ENCODE measurements around the gene GLRX. TPM values are rescaled to one million over a fixed set of nuclear protein-coding genes. Genes with fewer than 3 reads are reported as not detected.

GLRX gene
- polyA plus RNA-seq, 3 donors: 386 to 603 (median 555) TPM

- Histone ChIP-seq H3K4me1 (ENCODE audit: control insufficient read depth in 1 of 2, insufficient read depth in 2 of 2, low read length in 2 of 2) (peaks cover 7 to 8% of the 10 kb centered on the region in 2 donors), H3K4me2 (replicated peaks; ENCODE audit: extremely low read depth, low read length, poor library complexity, severe bottlenecking) (no peak overlapping the region), H3K27ac (ENCODE audit: low read depth in 1 of 2, low read length in 2 of 2) (peak overlapping the region in 1 of 2 donors; percentile 3), H3K79me2 (ENCODE audit: insufficient read depth, low read length) (no peaks in the 10 kb centered on the region), H4K20me1 (ENCODE audit: insufficient read depth, low read length) (no peaks in the 10 kb centered on the region), H3K9me3 (replicated peaks in 1 of 2; ENCODE audit: control insufficient read depth in 1 of 2, insufficient read depth in 1 of 2, low read length in 2 of 2) (peaks cover 0 to 5% of the 10 kb centered on the region in 2 donors), H3K4me3 (replicated peaks in 1 of 3; ENCODE audit: low read depth in 2 of 3, low read length in 3 of 3) (no peak overlapping the region), H3K27me3 (ENCODE audit: control insufficient read depth in 2 of 2, insufficient read depth in 2 of 2, low read length in 2 of 2) (no peaks in the 10 kb centered on the region), H3K36me3 (replicated peaks in 1 of 2; ENCODE audit: control insufficient read depth in 1 of 2, insufficient read depth in 2 of 2, low read length in 2 of 2) (peaks cover 4 to 21% of the 10 kb centered on the region in 2 donors), H3K9ac (ENCODE audit: insufficient read depth, low read length, poor library complexity, severe bottlenecking) (no peak overlapping the region), H2AFZ (ENCODE audit: insufficient read depth, low read depth, low read length, poor library complexity, severe bottlenecking) (no peak overlapping the region)
- H3K27ac Mint-ChIP-seq: peak overlapping the region in 1 of 7 donors; percentile 25
- H3K27me3 Mint-ChIP-seq (ENCODE audit: low read depth in 3 of 3): no peaks in the 10 kb centered on the region
- DNase-seq: no peak
- H3K36me3 Mint-ChIP-seq: peaks cover 34 to 71% of the 10 kb centered on the region in 2 donors
- intact Hi-C loops (cut with micrococcal nuclease): no loop called here
- peaks cover 2 to 10% (median 7%) of the 10 kb centered on the region in 7 donors for H3K9me3 Mint-ChIP-seq
- no peak overlapping the region for H3K4me3 Mint-ChIP-seq
- no CpG with 5 or more reads among the region's 2 CpGs for WGBS (ENCODE audit: insufficient coverage)
- H3K4me1 Mint-ChIP-seq: peaks cover 19% of the 10 kb centered on the region
- TF ChIP-seq CTCF (IDR thresholded peaks at IDR 0.05): no peak
Observed at GRCh38 chr5:95801532-95801931, 21.0 kb downstream of the GLRX start.

GRCh38 chr5:95800553-95800952 lies 22.0 kb downstream of the GLRX start:
- no peaks in the 10 kb centered on the region for H3K79me2 ChIP-seq (ENCODE audit: insufficient read depth, low read length)
- peaks cover 29 to 61% of the 10 kb centered on the region in 2 donors for H3K36me3 Mint-ChIP-seq
- H3K4me1 Mint-ChIP-seq: peaks cover 19% of the 10 kb centered on the region
- peaks cover 1 to 6% (median 4%) of the 10 kb centered on the region in 7 donors for H3K9me3 Mint-ChIP-seq
- H3K4me3 ChIP-seq (replicated peaks in 1 of 3; ENCODE audit: low read depth in 2 of 3, low read length in 3 of 3): no peak overlapping the region
- no peak for DNase-seq
- H3K27me3 Mint-ChIP-seq (ENCODE audit: low read depth in 3 of 3): no peaks in the 10 kb centered on the region
- no peak overlapping the region for H3K4me3 Mint-ChIP-seq
- no peak overlapping the region for H3K4me2 ChIP-seq (replicated peaks; ENCODE audit: extremely low read depth, low read length, poor library complexity, severe bottlenecking)
- peaks cover 7 to 8% of the 10 kb centered on the region in 2 donors for H3K4me1 ChIP-seq (ENCODE audit: control insufficient read depth in 1 of 2, insufficient read depth in 2 of 2, low read length in 2 of 2)
- H3K36me3 ChIP-seq (replicated peaks in 1 of 2; ENCODE audit: control insufficient read depth in 1 of 2, insufficient read depth in 2 of 2, low read length in 2 of 2): peaks cover 4 to 18% of the 10 kb centered on the region in 2 donors
- H2AFZ ChIP-seq (ENCODE audit: insufficient read depth, low read depth, low read length, poor library complexity, severe bottlenecking): no peak overlapping the region
- peaks cover 0 to 3% of the 10 kb centered on the region in 2 donors for H3K9me3 ChIP-seq (replicated peaks in 1 of 2; ENCODE audit: control insufficient read depth in 1 of 2, insufficient read depth in 1 of 2, low read length in 2 of 2)
- TF ChIP-seq CTCF (IDR thresholded peaks at IDR 0.05): no peak
- H3K27ac ChIP-seq (ENCODE audit: low read depth in 1 of 2, low read length in 2 of 2): no peak overlapping the region
- H3K9ac ChIP-seq (ENCODE audit: insufficient read depth, low read length, poor library complexity, severe bottlenecking): no peak overlapping the region
- H3K27me3 ChIP-seq (ENCODE audit: control insufficient read depth in 2 of 2, insufficient read depth in 2 of 2, low read length in 2 of 2): no peaks in the 10 kb centered on the region
- intact Hi-C loops (cut with micrococcal nuclease): no loop called here
- H4K20me1 ChIP-seq (ENCODE audit: insufficient read depth, low read length): no peaks in the 10 kb centered on the region
- no CpG with 5 or more reads among the region's 3 CpGs for WGBS (ENCODE audit: insufficient coverage)
- H3K27ac Mint-ChIP-seq: no peak overlapping the region

Data from CD14-positive monocyte (primary cell).